Hindlimb muscle (tissue), 1 donor: Measurements from ENCODE around the gene CREBBP. TPM values are rescaled to one million over a fixed set of nuclear protein-coding genes. Genes with fewer than 3 reads are reported as not detected.

ENCODE experiments used
- DNase-seq: peaks from one replicate; pipeline ENCODE4 v3.0.0-alpha.2; 2013
- polyA plus RNA-seq: library from polyadenylated mRNA; unstranded; fragments of 120-200 nt; gene quantifications from one replicate; pipeline ENCODE4 v1.2.1, GENCODE V29; 2013; ENCODE audit not compliant: insufficient read length

Gene CREBBP
- polyA plus RNA-seq, 1 donor = 56.5 TPM

- DNase-seq = no peak
Measured at GRCh38 chr16:3702082-3702481, 178.4 kb downstream of the CREBBP start.

GRCh38 chr16:3701531-3701930 is 179.0 kb downstream of the CREBBP start:
- DNase-seq = no peak

GRCh38 chr16:3698941-3699340 is 181.6 kb downstream of the CREBBP start:
- DNase-seq = no peak

GRCh38 chr16:3696425-3697218 is 183.9 kb downstream of the CREBBP start:
- peak; percentile 34 for DNase-seq

GRCh38 chr16:3695610-3696369 is 184.7 kb downstream of the CREBBP start:
- DNase-seq = no peak

- no peak for DNase-seq
Measured at GRCh38 chr16:3694051-3694450, 186.5 kb downstream of the CREBBP start.

- DNase-seq = no peak
Measured at GRCh38 chr16:3691761-3692160, 188.8 kb downstream of the CREBBP start.

GRCh38 chr16:3690980-3691720 is 189.4 kb downstream of the CREBBP start:
- DNase-seq = peak; percentile 60

GRCh38 chr16:3690470-3690928 is 190.0 kb downstream of the CREBBP start:
- DNase-seq = peak; percentile 93

- DNase-seq = no peak
Measured at GRCh38 chr16:3689731-3690130, 190.8 kb downstream of the CREBBP start.

- no peak for DNase-seq
Measured at GRCh38 chr16:3687792-3688191, 192.7 kb downstream of the CREBBP start.

- DNase-seq = no peak
Measured at GRCh38 chr16:3687021-3687420, 193.5 kb downstream of the CREBBP start.

- DNase-seq = peak; percentile 35
Measured at GRCh38 chr16:3681206-3681605, 199.3 kb downstream of the CREBBP start.

GRCh38 chr16:3677994-3678393 is 202.5 kb downstream of the CREBBP start:
- DNase-seq = no peak

GRCh38 chr16:3675601-3676130 is 204.8 kb downstream of the CREBBP start:
- no peak for DNase-seq

Other genes starting within 250 kb of the CREBBP start
- gene DNASE1, start 226.0 kb downstream of the CREBBP start, polyA plus RNA-seq = 19.7 TPM
- gene TRAP1, start 163.2 kb downstream of the CREBBP start, polyA plus RNA-seq = 175 TPM
- gene ADCY9, start 235.7 kb upstream of the CREBBP start, polyA plus RNA-seq = 19.3 TPM